ENCODE data around the gene PTPRF.

DNA sequence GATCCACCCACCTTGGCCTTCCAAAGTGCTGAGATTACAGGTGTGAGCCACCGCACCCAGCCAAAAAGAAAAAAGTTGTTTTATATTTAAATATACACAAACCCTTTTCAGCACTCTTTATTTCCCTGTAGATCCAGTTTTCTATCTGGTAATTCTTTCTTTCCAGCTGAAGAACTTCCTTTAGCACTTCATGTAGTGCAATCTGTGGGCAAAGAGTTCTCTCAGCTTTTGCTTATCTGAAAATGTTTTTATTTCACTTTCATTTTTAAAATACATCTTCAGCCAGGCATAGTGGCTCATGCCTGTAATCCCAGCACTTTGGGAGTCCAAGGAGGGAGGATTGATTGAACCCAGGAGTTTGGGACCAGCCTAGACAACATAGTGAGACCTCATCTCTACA lies 48.5 kb upstream of the PTPRF start:
- TF ChIP-seq NFRKB (IDR thresholded peaks at IDR 0.05) (no peak), FOXK2 (IDR thresholded peaks at IDR 0.05) (no peak), FOXM1 (IDR thresholded peaks at IDR 0.05; ENCODE audit: borderline replicate concordance) (no peak), BHLHE40 (IDR thresholded peaks at IDR 0.05; ENCODE audit: borderline replicate concordance) (no peak), CTBP1 (IDR thresholded peaks at IDR 0.05; ENCODE audit: borderline replicate concordance) (no peak), SP1 (IDR thresholded peaks at IDR 0.05) (no peak), TARDBP (IDR thresholded peaks at IDR 0.05) (no peak), ARNT (IDR thresholded peaks at IDR 0.05) (no peak), ZNF384 (IDR thresholded peaks at IDR 0.05) (no peak), PKNOX1 (IDR thresholded peaks at IDR 0.05) (no peak), ELF4 (IDR thresholded peaks at IDR 0.05) (no peak), FOXA1 (IDR thresholded peaks at IDR 0.05) (no peak), L3MBTL2 (conservative IDR thresholded peaks at IDR 0.05) (no peak), HDGF (IDR thresholded peaks at IDR 0.05; ENCODE audit: borderline replicate concordance) (no peak)

Data from HEK293T (cell line).